Middle frontal gyrus (tissue), 1 donor: ENCODE results near the gene CAMKV.
A peak's percentile ranks its signal among the peaks of the same experiment; 100 is the strongest.

ENCODE experiments used
- DNase-seq: peaks from one replicate; pipeline ENCODE4 v3.0.0-alpha.2; 2015; ENCODE audit warnings: low spot score; ENCODE audit errors: extremely low spot score

The CAMKV gene

GRCh38 chr3:49896345-49896744 lies 26.6 kb upstream of the CAMKV start:
- DNase-seq, result no peak

GRCh38 chr3:49895791-49896190 lies 26.1 kb upstream of the CAMKV start:
- no peak for DNase-seq

DNA sequence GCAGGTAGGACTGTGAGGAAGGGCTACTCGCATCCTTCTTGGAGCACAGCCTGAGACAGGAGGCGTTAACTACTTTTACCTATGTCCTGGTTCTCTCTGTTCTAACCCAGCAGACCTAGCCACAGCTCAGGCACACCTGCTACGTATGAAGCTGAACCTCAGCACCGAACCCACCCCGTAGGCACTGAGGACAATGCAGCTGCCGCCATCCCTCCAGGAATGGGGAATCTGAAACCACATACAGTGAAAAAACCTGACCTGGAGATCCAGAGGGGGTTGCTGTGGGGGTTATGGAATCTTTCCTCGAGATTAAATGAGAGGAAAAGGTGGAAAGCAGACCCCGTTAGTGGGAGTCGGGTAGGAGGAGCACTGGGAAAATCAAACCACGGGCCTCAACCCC lies 19.6 kb upstream of the CAMKV start:
- no peak for DNase-seq

DNA sequence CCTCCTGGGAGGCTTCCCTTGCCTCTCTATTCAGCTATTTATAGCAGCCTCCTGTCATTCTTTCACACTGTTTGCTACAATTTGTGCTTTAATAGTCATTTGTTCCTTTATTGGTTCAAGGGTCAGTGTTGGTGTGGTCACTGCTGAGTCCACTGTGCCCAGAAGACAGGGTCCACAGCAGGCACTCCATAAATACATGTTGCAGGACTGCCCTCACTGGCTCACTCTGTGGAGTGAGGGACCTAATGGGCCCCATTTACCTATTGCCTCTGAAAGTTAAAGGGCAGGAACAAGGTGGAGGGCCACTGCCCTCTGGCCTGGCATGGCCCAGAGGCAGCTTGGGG lies 17.2 kb upstream of the CAMKV start:
- no peak for DNase-seq

- DNase-seq, result no peak
These were observed 14.3 kb upstream of the CAMKV start for GRCh38 chr3:49883998-49884397.

- DNase-seq, result no peak
These were observed 12.5 kb upstream of the CAMKV start for GRCh38 chr3:49882166-49882565.

DNA sequence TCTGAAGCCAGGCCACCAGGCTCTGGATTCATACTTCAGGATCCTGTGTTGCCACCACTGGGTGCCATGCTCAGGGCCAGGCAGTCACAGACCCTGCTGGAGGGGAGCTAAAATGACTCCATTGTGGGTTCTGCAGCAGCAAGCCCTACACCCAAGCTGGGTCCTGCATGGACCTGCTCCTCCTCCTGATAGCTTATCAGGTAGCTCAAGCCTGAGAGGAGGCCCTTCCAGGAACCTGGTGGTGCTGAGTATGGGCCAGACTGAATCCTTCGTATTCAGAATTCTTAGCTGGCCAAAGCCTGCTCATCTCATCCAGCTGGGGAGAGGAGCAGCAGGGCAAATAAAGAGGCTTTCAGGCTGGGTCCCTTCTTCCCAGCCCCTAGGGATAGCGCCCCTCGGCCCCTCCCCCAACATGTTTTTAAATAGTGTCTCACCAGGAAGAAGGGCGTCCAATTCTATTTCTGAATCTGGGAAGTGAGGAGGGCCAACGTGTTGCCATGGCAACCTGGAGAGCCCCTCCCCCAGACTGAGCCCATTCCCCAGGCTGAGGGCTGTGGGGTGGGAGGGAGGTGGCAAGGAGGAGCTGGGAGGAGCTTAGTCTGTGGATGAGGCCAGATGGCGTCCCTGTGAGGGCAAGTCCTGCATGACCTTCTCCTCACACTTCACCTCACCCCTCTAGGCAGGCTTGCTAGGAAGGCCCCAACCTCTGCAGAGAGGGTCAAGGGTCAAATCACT lies 11.0 kb upstream of the CAMKV start:
- DNase-seq, result no peak

GRCh38 chr3:49879721-49880120 lies 10.0 kb upstream of the CAMKV start:
- DNase-seq, result no peak

DNA sequence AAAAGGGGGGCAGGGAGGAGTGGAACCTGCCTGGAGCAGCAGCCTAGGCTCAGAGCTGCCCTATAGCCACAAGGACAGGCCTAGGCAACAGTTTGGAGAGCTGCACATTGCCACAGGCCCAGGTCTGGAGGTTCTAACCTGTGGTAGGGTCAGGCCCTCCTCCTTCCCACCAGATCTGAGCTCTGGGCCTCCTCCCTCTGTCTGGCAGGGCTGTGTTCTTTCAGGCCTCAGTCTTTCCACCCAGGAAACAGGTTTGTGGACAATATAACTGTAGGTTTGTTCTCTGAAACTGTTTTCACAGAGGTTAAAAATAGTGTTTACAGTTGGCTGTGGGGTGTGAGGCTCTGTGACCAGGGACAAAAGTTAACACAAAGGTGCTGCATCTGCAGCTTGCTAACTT lies 9.0 kb upstream of the CAMKV start:
- DNase-seq, result no peak

DNA sequence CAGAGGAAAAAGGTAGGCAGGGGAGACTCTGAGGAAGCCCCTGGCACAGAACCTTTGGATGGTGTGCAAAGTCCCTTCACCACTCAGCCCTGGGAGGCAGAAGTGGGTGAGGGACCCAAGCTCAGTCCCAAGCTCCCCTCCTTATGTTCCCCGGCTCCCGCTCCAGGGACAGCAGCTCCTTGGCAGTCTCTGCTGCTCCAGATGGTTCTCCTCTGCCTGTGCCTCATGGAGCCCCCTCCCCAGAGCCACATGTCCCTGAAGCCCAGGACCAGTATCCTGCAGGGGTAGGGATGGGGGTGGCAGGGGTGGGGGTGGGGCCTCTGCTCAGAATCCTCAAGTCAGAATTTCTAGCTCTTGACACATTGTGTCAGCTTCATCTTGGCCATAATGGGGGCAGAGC lies 8.0 kb upstream of the CAMKV start:
- DNase-seq, result no peak

- DNase-seq, result no peak
These were observed 6.9 kb upstream of the CAMKV start for GRCh38 chr3:49876567-49876966.

DNA sequence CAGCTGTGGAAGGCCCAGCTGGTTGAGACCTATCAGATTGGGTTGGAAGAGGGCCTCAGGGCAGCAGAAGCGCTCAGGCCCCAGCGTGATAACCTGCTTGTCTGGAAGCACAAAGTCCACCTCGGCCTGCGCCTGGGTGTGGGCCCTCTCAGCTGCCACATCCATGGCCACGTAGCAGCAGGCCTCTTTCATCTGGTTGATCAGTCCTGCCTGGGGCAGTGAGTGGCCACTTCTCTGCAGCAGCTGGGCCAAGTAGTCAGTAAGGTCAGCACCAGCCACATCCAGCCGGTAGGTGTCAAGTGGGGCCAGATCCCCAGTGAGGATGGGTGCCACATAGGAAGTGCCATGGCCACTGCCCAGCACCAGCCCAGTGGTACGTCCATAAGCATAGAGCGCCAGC lies 3.9 kb upstream of the CAMKV start:
- no peak for DNase-seq

- DNase-seq, result no peak
These were observed 3.1 kb upstream of the CAMKV start for GRCh38 chr3:49872801-49873281.

GRCh38 chr3:49871531-49872153 lies 1.9 kb upstream of the CAMKV start:
- no peak for DNase-seq

DNA sequence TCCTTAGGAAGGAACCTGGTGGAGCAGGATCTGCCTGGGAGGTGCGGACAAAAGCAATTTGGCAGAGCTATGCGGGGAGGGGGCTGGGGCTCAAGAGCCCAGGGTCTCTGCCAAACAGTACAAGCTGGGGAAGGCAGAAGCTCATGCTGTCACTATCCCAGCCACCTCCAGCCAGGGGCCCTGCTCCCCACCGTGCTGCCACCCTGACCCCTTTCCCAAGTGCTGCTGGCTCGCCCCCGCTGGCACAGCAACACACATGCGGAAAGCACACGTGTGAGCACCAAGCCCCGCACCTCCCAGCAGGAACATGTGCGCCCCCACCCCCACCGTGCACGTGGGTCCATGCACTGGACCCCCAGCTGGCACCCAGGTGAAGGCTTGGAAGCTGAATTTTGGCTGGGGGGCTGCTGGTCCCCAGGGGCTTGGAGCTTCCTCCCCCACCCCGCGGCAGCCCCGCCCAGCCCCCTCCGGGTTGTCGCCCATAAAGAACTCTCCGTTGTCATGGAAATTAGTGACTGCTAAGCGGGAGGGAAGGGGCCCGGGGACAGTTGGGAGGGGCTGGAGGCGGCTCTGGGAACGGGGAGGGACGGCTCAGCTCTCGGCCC lies 742 bp downstream of the CAMKV start:
- DNase-seq, result no peak

DNA sequence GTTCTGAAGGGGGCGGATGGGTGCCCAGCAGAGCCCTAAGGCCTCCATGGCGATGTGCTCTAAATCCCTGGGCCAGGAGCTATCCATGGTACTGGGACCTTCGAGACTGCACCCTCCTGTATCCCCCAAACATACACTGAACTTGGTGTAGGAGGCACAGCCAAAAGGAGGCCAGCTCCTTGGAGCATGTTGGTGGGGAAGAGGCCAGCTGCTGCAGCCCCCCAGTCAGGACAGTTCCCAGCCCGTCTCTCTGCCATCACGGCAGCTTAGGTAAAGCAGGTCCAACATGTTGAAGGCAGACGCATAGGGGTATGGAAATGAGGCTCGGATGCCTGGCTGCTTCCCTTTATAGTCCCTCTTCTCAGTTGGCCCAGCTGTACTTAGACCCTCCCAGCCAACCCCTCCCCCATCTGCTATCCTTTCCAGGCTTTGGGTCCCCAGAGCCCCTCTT lies 1.8 kb downstream of the CAMKV start:
- DNase-seq, result no peak

- DNase-seq, result no peak
These were observed 2.3 kb downstream of the CAMKV start for GRCh38 chr3:49867400-49867799.

DNA sequence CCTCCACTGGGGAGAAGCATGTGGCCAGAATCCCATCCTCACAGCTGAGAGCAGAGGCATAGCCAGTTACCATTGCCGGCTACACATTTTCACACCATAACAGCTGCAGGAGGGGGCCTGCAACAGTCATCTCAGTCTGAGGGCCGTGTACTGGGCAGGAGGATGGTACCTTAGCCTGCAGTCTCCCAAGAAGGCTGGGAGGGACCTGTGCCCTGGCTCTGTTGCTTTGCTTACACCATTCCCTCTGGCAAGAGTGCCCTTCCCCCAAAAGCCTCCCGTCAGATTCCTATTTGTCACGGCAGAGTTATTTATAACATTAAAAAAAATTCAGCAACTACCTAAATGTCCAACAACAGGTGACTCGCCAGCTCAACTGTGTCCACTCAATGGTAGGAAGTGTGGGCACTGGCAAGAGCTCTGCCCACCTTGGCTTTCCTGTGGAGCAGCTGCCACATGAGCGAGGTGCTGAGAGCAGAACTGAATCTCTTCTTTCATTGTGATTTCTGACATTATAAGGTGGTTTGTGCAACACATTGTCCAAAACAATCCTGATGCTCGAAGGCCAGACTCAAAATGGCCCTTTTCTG lies 4.4 kb downstream of the CAMKV start:
- no peak for DNase-seq

GRCh38 chr3:49864505-49864904 lies 5.2 kb downstream of the CAMKV start:
- DNase-seq, result no peak

GRCh38 chr3:49859576-49860305 lies 10.0 kb downstream of the CAMKV start:
- DNase-seq, result no peak

- peak; percentile 93 for DNase-seq
These were observed 13.3 kb downstream of the CAMKV start, which contains the start of gene TRAIP for GRCh38 chr3:49856181-49857005. Gene TRAIP, minus strand, starts transcription at chr3:49856564. Its CDS starts 111 bp downstream, at chr3:49856453.
